GM18951 (cell line): Measurements from ENCODE around the gene CFAP97D1.
A peak's percentile ranks its signal among the peaks of the same experiment; 100 is the strongest.

Experiments used
- POLR2A ChIP-seq: IDR thresholded peaks from 4 replicates; pipeline ENCODE4 v1.6.1; 2011; ENCODE audit warnings: mild to moderate bottlenecking; ENCODE audit not compliant: insufficient read length, insufficient read depth; ENCODE audit errors: extremely low read depth
- in situ Hi-C: fragments of 300-500 bp; cut with MboI; formaldehyde crosslinking; loops from one replicate; pipeline ENCODE4 v1.12.0; 2022; ENCODE audit warnings: low sequenced_read_pairs, mixed read lengths, inconsistent platforms; ENCODE audit not compliant: unreplicated experiment

Gene CFAP97D1

GRCh38 chr17:43770957-43771356 lies 9.3 kb upstream of the CFAP97D1 start:
- in situ Hi-C loops = no loop called here
- TF ChIP-seq POLR2A = no peak

- in situ Hi-C loops = no loop called here
- TF ChIP-seq POLR2A = no peak
Observed at GRCh38 chr17:43771463-43771862, 8.8 kb upstream of the CFAP97D1 start.

GRCh38 chr17:43772877-43773648 lies 7.2 kb upstream of the CFAP97D1 start:
- in situ Hi-C loops = no loop called here
- no peak for TF ChIP-seq POLR2A

- in situ Hi-C loops = no loop called here
- no peak for TF ChIP-seq POLR2A
Observed at GRCh38 chr17:43774304-43775250, 5.7 kb upstream of the CFAP97D1 start.

GRCh38 chr17:43778337-43779144 lies 1.7 kb upstream of the CFAP97D1 start, which contains the start of gene DUSP3:
DUSP3 (minus strand) TSS chr17:43778977; CDS start chr17:43778924, 53 bp downstream.
- TF ChIP-seq POLR2A = peak; percentile 69
- in situ Hi-C loops = no loop called here

- in situ Hi-C loops = no loop called here
- TF ChIP-seq POLR2A = no peak
Observed at GRCh38 chr17:43779145-43780125, 800 bp upstream of the CFAP97D1 start.

GRCh38 chr17:43782913-43783680 lies 2.9 kb downstream of the CFAP97D1 start:
- in situ Hi-C loops = no loop called here
- TF ChIP-seq POLR2A = no peak

GRCh38 chr17:43784068-43784467 lies 3.8 kb downstream of the CFAP97D1 start:
- no peak for TF ChIP-seq POLR2A
- in situ Hi-C loops = no loop called here

- TF ChIP-seq POLR2A = no peak
- in situ Hi-C loops = no loop called here
Observed at GRCh38 chr17:43784628-43785101, 4.4 kb downstream of the CFAP97D1 start.

GRCh38 chr17:43787728-43788127 lies 7.5 kb downstream of the CFAP97D1 start:
- in situ Hi-C loops = no loop called here
- TF ChIP-seq POLR2A = no peak

- in situ Hi-C loops = no loop called here
- TF ChIP-seq POLR2A = no peak
Observed at GRCh38 chr17:43788540-43788939, 8.3 kb downstream of the CFAP97D1 start.
